Measurements from ENCODE around the gene LRRC71.
A peak's percentile ranks its signal among the peaks of the same experiment; 100 is the strongest.

- no peak for TF ChIP-seq CTCF (IDR thresholded peaks at IDR 0.05; ENCODE audit: insufficient read depth, low read depth, low read length)
- TF ChIP-seq EZH2 (IDR thresholded peaks at IDR 0.05; ENCODE audit: insufficient read depth, low read length): peak; percentile 6
These were observed 4.2 kb downstream of the LRRC71 start for GRCh38 chr1:156924478-156925153.

Measured in astrocyte (in vitro differentiated cells and primary cell).